GM21423 (cell line): ENCODE data around the gene TANGO2.

Experiments
- ATAC-seq: cut with Tn5 transposase; IDR thresholded peaks from one replicate; pipeline ENCODE4 v1.9.1; 2021; ENCODE audit warnings: mild to moderate bottlenecking, moderate library complexity; ENCODE audit not compliant: unreplicated experiment

TANGO2 gene

GRCh38 chr22:20083157-20083890 is 62.4 kb downstream of the TANGO2 start:
- no peak for ATAC-seq

DNA sequence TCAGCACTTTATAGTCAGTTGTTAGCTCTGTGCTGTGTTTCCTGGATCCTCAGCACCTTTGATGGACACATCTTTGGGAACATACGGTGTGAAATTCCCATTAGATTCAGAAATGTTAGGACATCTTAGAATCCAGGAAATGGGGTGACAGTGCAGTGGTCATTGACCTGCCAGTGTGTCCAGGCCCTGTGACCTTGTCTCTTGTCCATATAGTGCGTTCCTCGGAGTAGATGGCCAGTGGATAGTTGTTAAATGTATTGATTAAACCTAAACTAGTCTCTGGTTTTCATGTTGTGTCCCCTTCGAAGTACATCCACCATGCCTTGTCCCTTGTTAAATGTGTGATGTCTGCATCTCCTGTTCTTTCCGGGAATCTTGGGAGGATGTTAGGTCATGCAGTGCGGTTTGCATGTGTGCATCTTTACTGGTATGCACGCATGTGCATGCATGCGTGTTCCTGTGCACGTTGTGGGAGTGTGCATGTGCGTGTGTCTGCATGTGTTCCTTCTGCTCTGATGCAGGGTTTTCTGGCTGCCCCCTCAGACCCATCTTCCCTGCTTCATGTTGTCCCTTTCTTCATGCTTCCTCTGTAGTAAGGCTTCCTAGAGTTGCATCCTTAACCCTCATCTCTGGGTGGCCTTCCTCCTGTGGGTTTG is 63.1 kb downstream of the TANGO2 start:
- ATAC-seq, result no peak

- no peak for ATAC-seq
Observed at GRCh38 chr22:20084547-20085413, 63.9 kb downstream of the TANGO2 start.

DNA sequence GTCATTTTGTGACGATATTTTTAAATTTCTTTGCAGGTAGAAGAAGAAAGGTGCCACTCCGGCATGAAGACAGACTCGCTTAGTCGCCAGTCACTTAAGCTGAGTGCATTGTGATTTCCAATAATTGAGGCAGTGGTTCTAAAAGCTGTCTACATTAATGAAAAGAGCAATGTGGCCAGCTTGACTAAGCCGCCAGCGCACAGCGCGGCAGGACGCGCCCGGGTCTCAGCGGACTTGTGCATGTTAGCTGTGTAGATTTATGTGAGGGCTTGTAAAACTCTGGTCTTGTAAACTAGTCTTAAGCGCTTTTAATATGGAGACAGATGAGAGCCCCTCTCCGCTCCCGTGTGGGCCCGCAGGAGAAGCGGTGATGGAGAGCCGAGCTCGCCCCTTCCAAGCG is 64.7 kb downstream of the TANGO2 start:
- no peak for ATAC-seq

DNA sequence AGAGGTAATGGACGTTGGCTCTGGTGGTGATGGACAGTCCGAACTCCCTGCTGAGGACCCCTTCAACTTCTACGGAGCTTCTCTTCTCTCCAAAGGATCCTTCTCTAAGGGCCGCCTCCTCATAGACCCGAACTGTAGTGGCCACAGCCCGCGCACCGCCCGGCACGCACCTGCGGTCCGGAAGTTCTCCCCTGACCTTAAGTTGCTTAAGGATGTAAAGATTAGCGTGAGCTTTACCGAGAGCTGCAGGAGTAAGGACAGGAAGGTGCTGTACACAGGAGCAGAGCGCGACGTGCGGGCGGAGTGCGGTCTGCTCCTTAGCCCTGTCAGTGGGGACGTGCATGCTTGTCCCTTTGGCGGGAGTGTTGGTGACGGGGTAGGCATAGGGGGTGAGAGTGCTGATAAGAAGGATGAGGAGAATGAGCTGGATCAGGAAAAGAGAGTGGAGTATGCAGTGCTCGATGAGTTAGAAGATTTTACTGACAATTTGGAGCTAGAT is 65.2 kb downstream of the TANGO2 start:
- ATAC-seq, result no peak

DNA sequence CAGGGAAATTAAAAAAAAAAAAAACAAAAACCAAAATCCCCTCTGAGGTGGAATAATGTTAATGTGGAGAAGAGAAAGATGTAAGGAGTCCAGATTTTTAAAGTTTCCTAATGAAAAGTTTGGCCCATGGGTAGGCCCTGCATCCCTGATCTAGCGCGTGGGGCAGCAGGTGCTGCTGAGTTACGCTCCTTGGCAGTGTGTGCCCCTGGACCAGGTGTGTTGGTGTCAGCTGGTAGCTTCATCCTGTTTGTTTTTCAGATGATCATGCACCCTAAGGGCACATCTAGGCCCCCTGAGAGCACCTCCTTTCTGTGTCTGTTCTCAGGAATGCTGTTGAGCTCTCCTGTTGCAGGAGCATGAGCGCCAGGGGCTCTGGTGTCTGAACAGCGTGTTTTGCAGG is 65.9 kb downstream of the TANGO2 start:
- ATAC-seq, result no peak

DNA sequence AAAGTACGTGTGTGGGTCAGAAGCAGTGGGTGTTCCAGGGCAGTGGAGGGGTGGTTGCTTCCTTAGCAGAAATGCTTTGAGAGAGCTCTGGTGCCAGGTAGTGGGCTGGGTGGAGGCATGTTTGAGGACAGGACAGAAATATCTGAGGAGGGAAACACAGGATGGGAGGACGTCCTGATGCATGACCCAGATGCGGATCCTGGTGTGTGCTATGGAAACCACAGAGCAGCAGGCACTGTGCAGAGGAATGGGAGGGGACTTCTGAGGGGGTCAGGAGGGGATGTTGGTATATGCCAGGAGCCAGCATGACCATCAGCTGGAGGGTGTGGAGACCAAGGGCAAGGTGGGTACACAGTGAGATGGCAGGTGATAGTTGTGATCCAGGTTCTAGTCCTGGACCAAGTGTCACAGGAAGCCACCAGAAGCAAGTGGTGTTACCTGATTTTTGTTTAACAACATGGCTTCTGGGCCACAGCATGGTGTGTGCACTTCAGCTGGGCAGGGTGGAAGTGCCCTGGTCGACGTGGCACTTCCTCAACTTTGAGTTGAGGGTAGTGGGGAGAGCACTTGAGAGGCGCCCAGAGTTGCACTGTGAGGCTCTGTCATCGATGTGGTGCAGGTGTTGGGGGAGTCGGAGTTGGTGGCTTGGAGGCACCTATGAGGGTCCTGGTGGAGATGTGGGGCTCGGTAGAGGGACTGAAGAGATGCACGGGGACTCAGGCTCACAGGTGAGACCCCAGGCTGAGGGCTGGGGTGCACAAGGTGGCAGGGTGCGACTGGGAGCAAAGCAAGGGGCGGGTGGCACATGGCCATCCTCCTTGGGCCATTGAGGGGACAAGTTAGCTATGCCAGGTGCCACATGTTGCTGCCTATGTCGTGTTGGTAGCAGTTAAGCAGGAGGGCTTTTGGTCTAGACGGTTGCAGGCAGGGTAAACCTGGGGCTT is 66.7 kb downstream of the TANGO2 start:
- ATAC-seq, result no peak

GRCh38 chr22:20088263-20088648 is 67.3 kb downstream of the TANGO2 start:
- ATAC-seq, result no peak

DNA sequence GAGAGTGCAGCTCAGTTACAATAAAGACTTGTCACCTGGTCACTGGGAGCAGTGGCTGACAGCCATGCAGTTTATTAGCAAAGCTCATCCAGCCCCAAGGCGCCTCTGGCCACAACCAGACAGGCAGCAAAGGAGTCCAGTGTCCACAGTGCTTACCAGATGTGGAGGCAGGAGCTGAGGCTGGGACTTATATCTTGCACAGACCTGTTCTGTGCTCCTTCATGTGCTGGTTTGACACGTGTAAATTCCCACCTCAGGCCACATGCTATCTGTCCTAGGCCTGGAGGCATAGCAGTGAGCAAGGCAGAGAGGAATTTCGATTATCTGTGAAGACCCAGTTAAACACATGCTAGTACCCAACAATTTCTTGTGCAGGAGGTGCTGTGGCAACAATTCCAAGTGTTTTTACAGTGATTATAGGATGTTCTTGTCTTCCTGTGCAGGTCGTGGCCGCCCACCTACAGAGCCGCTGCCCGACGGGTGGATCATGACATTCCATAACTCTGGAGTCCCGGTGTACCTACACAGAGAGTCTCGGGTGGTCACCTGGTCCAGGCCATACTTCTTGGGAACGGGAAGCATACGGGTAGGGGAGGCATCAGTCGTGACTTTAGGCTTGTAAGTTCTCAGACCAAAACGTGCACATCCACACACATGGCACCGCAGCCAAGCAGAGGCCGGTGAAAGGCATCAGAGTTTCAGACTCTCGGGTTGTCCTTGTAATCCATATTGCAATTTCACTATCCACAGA is 68.5 kb downstream of the TANGO2 start:
- no peak for ATAC-seq

DNA sequence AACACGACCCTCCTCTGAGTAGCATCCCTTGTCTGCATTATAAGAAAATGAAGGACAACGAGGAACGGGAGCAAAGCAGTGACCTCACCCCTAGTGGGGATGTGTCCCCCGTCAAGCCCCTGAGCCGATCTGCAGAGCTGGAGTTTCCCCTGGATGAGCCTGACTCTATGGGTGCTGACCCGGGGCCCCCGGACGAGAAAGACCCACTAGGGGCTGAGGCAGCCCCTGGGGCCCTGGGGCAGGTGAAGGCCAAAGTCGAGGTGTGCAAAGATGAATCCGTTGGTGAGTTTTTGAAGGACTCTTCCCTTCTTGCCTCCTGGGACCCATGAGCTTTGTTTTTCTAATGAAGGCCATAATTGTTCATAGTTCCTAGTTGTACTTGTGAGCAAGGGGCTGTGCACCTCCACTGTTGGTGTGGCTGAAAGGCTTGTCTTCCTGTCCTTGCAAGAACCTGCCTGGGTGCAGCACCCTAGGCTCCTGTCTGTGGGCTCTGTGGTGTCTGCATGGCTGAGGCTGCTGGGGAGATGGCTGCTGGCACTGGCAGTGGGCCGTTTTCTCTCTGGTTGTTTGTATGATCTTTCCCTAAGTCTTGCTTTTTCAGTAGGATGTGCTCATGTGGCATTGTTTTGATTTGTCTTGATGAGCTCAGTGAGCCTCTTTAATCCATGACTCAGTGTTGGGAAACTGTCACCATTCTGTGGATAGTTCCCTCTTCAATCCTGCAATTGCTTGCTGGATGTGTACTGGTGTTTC is 69.2 kb downstream of the TANGO2 start:
- no peak for ATAC-seq

GRCh38 chr22:20090730-20091240 is 69.9 kb downstream of the TANGO2 start:
- no peak for ATAC-seq

GRCh38 chr22:20091690-20092476 is 71.0 kb downstream of the TANGO2 start:
- no peak for ATAC-seq

DNA sequence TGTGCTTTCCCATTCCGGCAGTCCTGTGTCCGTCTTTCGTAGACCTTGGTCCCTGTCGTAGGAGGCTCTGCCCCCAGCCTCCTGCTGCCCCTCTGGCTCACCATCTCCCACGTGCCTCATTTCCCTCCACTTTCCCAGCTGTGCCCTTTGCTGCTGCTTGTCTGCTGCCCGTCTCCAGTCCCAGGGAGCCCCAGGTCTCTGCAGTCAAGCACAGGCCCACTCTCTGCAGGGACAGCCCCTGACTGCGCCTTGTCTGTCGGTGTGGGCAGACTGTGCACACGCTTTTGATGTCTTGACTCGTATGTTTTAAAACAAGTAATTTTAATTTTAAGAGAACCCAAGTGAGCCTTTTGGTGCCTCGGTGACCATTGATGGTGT is 71.6 kb downstream of the TANGO2 start:
- ATAC-seq, result no peak

DNA sequence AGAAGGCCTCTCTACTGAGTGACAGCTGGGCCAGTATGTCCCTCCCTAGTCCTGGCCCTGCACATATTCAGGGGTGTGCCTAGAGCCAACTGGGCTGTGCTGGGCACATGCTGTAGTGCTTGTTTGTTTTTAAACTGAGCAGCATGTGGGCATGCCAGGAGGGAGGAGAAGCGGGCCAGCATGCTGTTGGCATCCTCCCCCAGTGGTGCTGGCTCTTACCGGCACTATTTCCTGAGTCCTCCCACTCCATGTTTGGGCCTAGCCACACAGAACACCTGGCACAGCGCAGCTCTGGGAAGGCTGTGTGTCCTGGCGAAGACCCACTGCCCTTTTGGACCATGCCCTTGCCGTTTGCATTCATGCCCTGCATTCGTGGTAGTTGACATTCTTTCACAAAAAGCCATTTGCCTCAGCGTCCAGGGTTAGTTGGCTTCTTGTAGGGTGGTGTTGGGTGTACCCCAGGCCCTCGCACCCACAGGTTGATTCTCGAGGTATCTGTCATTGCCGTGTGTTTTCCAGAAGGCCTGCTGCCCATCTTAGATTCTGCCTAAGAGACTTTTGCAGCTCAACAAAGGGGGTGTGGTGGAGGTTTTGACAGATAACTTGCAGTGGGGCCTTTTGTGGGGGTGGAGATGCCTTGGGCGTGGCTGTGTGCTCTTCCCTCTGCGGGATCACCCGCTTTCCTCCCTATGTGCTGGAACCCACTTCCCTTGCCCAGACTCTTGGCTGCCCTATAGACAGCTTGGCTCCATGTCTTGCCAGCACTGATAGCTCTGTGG is 72.7 kb downstream of the TANGO2 start:
- ATAC-seq, result no peak

- ATAC-seq, result no peak
Observed at GRCh38 chr22:20094197-20094807, 73.4 kb downstream of the TANGO2 start.

- ATAC-seq, result no peak
Observed at GRCh38 chr22:20095521-20095920, 74.6 kb downstream of the TANGO2 start.
